GM19397 (cell line): ENCODE data around the gene TPM1.

Source experiments
- ATAC-seq: cut with Tn5 transposase; IDR thresholded peaks from one replicate; pipeline ENCODE4 v1.9.1; 2021; ENCODE audit warnings: mild to moderate bottlenecking, moderate library complexity; ENCODE audit not compliant: unreplicated experiment

The TPM1 gene

GRCh38 chr15:63052961-63053698 is 10.6 kb downstream of the TPM1 start:
- no peak for ATAC-seq

GRCh38 chr15:63054281-63054683 is 11.7 kb downstream of the TPM1 start:
- ATAC-seq, result no peak

DNA sequence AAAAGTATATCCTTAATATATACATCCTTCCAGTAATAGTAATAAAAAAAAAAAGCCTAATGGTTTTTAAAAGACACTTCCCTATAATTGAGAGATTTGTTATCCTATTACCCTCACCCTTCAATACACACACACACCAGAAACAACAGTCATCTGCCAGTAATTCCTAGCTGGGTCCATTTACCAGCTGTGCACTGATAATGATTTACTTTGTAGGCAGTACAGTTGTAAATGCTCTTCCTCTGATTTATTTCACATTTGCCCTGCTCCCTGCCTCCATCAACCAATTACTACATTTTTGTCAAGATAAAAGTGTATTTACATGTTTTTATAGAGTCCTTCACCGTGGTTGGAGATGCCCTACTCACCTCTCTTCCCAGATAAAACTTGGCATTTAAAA is 12.4 kb downstream of the TPM1 start:
- no peak for ATAC-seq

- ATAC-seq, result no peak
Observed at GRCh38 chr15:63056829-63057228, 14.3 kb downstream of the TPM1 start.

DNA sequence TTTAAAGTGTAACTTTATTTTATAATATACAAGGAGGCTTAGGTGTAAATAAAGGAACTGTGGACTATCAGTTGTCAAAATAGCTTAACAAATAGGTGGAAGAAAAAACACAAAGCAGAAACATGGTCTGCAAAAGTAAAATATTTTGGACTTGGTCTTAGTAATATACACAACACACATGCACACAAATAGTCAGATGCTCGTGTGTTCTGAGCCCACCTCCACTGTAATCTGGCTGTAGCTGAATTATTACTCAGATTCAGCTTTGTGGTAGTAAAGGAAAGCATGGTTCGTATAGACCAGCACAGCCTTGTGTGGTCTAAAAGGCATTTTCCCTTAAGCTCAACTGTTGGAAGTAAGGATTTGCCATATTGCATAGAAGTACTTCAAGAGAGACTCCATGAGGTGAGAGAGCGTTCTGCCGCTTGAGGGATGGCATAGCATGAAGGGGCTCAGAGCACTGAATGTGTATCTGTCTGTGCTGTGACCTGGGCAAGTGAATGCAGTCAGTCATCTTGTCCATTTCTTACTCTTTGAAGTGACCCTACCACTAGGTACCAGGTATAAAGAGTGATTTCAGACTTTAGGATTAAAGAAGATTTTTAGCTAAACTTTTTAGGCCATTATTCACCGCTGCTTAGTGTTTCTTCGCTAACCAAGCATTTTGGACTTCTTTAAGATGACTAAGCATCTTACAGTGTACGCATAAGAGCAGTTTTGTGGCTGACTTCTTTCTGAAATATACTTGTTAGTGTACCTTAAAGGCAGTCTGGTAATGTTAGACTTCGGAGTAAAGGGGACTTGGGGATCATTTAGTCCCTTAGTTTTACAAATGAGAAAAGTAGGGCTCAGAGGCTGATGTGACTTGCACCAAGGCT is 15.2 kb downstream of the TPM1 start:
- ATAC-seq, result no peak

- no peak for ATAC-seq
Observed at GRCh38 chr15:63059075-63059474, 16.5 kb downstream of the TPM1 start.

DNA sequence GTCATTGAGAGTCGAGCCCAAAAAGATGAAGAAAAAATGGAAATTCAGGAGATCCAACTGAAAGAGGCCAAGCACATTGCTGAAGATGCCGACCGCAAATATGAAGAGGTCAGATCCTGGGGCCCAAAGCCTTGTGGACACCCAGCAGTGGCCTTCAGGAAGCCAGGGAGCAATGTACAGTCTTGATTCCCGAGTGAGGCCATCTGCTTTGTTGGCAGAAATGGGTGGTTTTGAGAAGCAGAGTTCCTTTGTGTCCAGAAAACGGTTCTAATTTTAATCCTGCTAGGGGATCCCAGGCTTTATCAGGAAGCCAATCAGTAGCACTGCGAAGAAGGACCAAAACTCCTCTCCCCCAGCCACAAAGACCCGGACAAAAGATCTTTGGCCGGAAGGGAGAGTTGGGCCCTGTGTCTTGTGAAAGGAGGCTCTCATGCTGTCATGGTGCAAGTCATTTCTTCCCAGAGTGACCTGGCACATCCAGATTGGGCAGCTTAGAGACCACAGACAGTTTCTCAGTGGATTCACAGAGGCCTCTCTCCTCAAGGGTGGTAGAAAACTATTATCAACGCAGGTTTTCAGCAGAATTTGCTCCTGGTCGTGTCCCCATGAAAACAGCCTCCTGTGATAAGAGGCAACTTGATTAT is 17.1 kb downstream of the TPM1 start:
- ATAC-seq, result no peak

- no peak for ATAC-seq
Observed at GRCh38 chr15:63060699-63061098, 18.2 kb downstream of the TPM1 start.

DNA sequence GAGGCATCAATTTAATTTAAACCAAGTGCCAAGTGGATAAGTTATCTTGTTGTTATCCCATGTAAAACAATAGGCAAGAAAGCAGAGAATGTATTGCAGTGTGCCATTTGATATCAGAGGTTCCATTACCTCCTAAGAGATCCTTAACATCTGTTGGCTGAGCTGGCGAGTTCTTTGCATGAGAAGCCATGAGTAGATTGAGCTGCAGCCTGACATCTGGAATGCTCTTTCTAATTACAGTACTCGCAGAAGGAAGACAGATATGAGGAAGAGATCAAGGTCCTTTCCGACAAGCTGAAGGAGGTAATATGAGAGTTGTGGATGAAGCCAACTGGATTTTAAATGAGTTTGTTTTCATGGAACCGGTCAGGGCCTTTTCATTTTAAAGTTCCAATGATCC is 19.4 kb downstream of the TPM1 start:
- ATAC-seq, result no peak

- no peak for ATAC-seq
Observed at GRCh38 chr15:63063164-63063756, 20.7 kb downstream of the TPM1 start.

- no peak for ATAC-seq
Observed at GRCh38 chr15:63063877-63064409, 21.4 kb downstream of the TPM1 start.

GRCh38 chr15:63065262-63066221 is 23.0 kb downstream of the TPM1 start:
- no peak for ATAC-seq

- no peak for ATAC-seq
Observed at GRCh38 chr15:63066272-63066671, 23.7 kb downstream of the TPM1 start.

- ATAC-seq, result no peak
Observed at GRCh38 chr15:63067306-63067705, 24.8 kb downstream of the TPM1 start.

DNA sequence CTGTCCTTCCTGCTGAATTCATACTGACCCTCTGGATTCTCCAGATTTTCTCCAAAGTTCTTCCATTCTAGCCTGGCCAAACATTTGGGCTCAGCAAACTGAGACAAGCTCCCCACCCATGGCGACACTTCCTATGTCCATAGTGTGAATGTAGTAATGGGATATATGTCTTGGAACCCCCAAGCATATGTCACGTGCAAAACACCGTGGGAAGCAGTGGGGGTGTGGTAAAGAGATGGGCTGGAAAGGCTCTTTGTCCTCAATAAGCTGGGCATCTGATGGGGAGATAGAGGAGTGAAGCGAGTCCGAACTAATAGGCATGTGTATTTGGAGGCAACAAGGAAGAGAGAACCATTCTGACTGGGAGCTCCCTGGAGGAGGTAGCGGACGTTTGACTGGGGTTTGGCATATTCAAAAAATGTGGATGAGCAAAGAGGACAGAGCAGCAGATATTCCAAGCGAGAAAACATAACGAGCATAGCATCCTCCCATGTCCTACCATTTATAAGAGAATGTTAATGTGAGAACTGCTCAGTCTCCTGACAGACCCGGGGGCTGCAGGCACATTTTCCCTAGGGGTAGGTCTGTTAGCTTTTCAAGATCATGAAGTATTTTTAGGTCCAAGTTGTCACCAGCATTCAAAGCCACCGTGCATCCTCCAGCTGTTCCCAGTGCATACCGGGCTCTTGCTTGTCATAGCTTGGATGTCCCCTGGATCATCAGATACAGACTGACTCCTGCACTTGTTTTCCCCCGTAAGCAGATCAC is 25.6 kb downstream of the TPM1 start:
- ATAC-seq, result no peak

DNA sequence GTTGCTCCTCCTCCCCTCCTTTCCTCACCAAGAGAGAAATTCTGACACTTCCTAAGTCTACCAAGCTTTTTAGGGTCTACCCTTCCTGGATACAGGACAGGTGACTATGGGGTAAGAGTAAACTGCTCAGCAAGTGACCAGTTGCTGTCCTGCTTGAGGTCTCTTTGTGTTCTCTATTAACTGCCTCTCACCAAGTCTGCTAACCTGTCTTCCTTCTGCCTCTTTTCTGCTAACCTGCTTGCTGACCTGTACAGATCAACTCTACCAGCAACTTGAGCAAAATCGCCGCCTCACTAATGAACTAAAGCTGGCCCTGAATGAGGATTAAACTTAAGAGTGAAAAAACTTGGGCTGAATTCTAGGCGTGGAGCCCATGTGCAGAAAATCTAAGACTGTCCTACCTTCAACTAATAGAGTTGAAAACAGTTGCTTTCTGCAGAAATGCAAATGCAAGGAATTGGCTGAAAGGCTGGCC is 27.1 kb downstream of the TPM1 start:
- ATAC-seq, result no peak

- no peak for ATAC-seq
Observed at GRCh38 chr15:63070681-63071129, 28.2 kb downstream of the TPM1 start.

GRCh38 chr15:63071288-63071909 is 28.9 kb downstream of the TPM1 start:
- ATAC-seq, result no peak
